GM12878 (cell line): ENCODE measurements around the gene YIF1A. TPM values are rescaled to one million over a fixed set of nuclear protein-coding genes. Genes with fewer than 3 reads are reported as not detected.

Source experiments
- BCL11A ChIP-seq: IDR thresholded peaks from 2 replicates; pipeline ENCODE4 v1.6.1; 2011; ENCODE audit warnings: low read depth, low read length
- CEBPB ChIP-seq, 2 experiments: fragments of 150-350 bp in 1 of 2; IDR thresholded peaks; 2 replicates each; pipeline ENCODE4 v1.6.1; 2012 to 2014; ENCODE audit warnings: low read depth in 2 of 2, low read length in 2 of 2, borderline replicate concordance in 1 of 2, inconsistent platforms in 1 of 2
- CHD1 ChIP-seq: IDR thresholded peaks from 2 replicates; pipeline ENCODE4 v1.6.1; 2012; ENCODE audit warnings: low read depth, low read length, improper control_type of control experiment
- CTCF ChIP-seq, 3 experiments: IDR thresholded peaks in 2 of 3; conservative IDR thresholded peaks in 1 of 3; 2 replicates each; pipeline ENCODE4 v1.5.1; 2011; ENCODE audit warnings: low read depth in 3 of 3, low read length in 3 of 3, mild to moderate bottlenecking in 3 of 3, control low read depth in 2 of 3, moderate library complexity in 2 of 3, inconsistent platforms in 1 of 3, mixed read lengths in 1 of 3; ENCODE audit not compliant: control insufficient read depth in 2 of 3, insufficient read depth in 1 of 3; ENCODE audit errors: extremely low read depth in 1 of 3
- EED ChIP-seq: sonication (generic); IDR thresholded peaks from 2 replicates; pipeline ENCODE4 v1.6.1; 2016; ENCODE audit warnings: antibody characterized with exemption, low read depth
- FOXK2 ChIP-seq: fragments of 450-650 bp; IDR thresholded peaks from 2 replicates; pipeline ENCODE4 v1.6.1; 2017; ENCODE audit warnings: mild to moderate bottlenecking, moderate library complexity
- HDGF ChIP-seq: fragments of 450-650 bp; IDR thresholded peaks from 2 replicates; pipeline ENCODE4 v1.6.1; 2016; ENCODE audit warnings: antibody characterized with exemption
- KDM1A ChIP-seq: fragments of 200-600 bp; sonication (generic); IDR thresholded peaks from 2 replicates; pipeline ENCODE4 v1.6.1; 2016; ENCODE audit warnings: borderline replicate concordance
- LARP7 ChIP-seq: fragments of 450-650 bp; IDR thresholded peaks from 2 replicates; pipeline ENCODE4 v1.6.1; 2017; ENCODE audit warnings: mild to moderate bottlenecking
- MXI1 ChIP-seq: fragments of 150-350 bp; IDR thresholded peaks from 2 replicates; pipeline ENCODE4 v1.6.1; 2011; ENCODE audit warnings: low read depth, mild to moderate bottlenecking, inconsistent platforms, low read length, improper control_type of control experiment
- MYC ChIP-seq: IDR thresholded peaks from 2 replicates; pipeline ENCODE4 v1.6.1; 2011; ENCODE audit warnings: mild to moderate bottlenecking, low read length, moderate library complexity, inconsistent platforms; ENCODE audit not compliant: insufficient read depth, insufficient replicate concordance, insufficient read length, severe bottlenecking
- NBN ChIP-seq: fragments of 450-650 bp; IDR thresholded peaks from 2 replicates; pipeline ENCODE4 v1.6.1; 2016
- NFXL1 ChIP-seq: fragments of 450-650 bp; IDR thresholded peaks from 2 replicates; pipeline ENCODE4 v1.6.1; 2017; ENCODE audit warnings: antibody characterized with exemption, mild to moderate bottlenecking, borderline replicate concordance
- NR2F1 ChIP-seq: fragments of 450-650 bp; conservative IDR thresholded peaks from 2 replicates; pipeline ENCODE4 v1.6.1; 2017; ENCODE audit warnings: mild to moderate bottlenecking
- POLR2AphosphoS2 ChIP-seq: IDR thresholded peaks from 2 replicates; pipeline ENCODE4 v1.6.1; 2011; ENCODE audit warnings: low read depth, mild to moderate bottlenecking, low read length, improper control_type of control experiment, moderate library complexity
- POLR2AphosphoS5 ChIP-seq: IDR thresholded peaks from 2 replicates; pipeline ENCODE4 v1.6.1; 2011; ENCODE audit warnings: mild to moderate bottlenecking, low read length, inconsistent platforms
- REST ChIP-seq: IDR thresholded peaks from 2 replicates; pipeline ENCODE4 v1.6.1; 2012; ENCODE audit warnings: mild to moderate bottlenecking, low read depth, low read length
- SIN3A ChIP-seq: IDR thresholded peaks from 2 replicates; pipeline ENCODE4 v1.6.1; 2012; ENCODE audit warnings: low read depth, low read length, improper control_type of control experiment
- SMAD1 ChIP-seq: fragments of 450-650 bp; IDR thresholded peaks from 2 replicates; pipeline ENCODE4 v1.6.1; 2018; ENCODE audit warnings: mild to moderate bottlenecking, low read depth; ENCODE audit not compliant: partially characterized antibody
- TCF7 ChIP-seq: IDR thresholded peaks from 2 replicates; pipeline ENCODE4 v1.6.1; 2014; ENCODE audit warnings: antibody characterized with exemption, borderline replicate concordance
- USF1 ChIP-seq: IDR thresholded peaks from 2 replicates; pipeline ENCODE4 v1.6.1; 2011; ENCODE audit warnings: borderline replicate concordance, low read depth, mild to moderate bottlenecking, moderate library complexity, mixed read lengths, low read length; ENCODE audit not compliant: insufficient read depth; ENCODE audit errors: extremely low read length
- ZNF384 ChIP-seq: IDR thresholded peaks from 2 replicates; pipeline ENCODE4 v1.6.1; 2012; ENCODE audit warnings: low read depth, mild to moderate bottlenecking, low read length, improper control_type of control experiment, borderline replicate concordance
- ZSCAN29 ChIP-seq: fragments of 450-650 bp; IDR thresholded peaks from 2 replicates; pipeline ENCODE4 v1.6.1; 2017; ENCODE audit warnings: mild to moderate bottlenecking, moderate library complexity
- polyA plus RNA-seq, 11 experiments: library from polyadenylated mRNA; depleted of rRNA in 4 of 11; unstranded in 6 of 11; stranded (reverse) in 5 of 11; fragments of >200 nt; fragmentation: Nextera tagmentation in 4 of 11; fragmentation: Illumina TruSeq in 1 of 11; extraction: Ambion mirVana in 4 of 11; extraction: Trizol in 1 of 11; gene quantifications; 1 replicate in 1 of 11; 2 replicates in 10 of 11; pipeline versions ENCODE4 v1.2.1 to v1.2.3, GENCODE V29; 2011 to 2016; ENCODE audit warnings: inconsistent platforms in 2 of 11, missing spikeins in 2 of 11, low read depth in 1 of 11
- total RNA-seq, 4 experiments: library from RNA; depleted of rRNA in 3 of 4; stranded (reverse); fragments of >200 nt in 3 of 4; fragmentation: Illumina TruSeq in 1 of 4; extraction: Trizol in 1 of 4; gene quantifications; 2 replicates each; pipeline versions ENCODE4 v1.2.1 to v1.2.3, GENCODE V29; 2013 to 2021

YIF1A gene
- total and polyA plus RNA-seq, 10 of the 15 experiments (the other 5 are each of a cell fraction or from before 2014, with no cell fraction given), result 6.6 to 128 (median 71.7) TPM

GRCh38 chr11:66311965-66312548 lies 23.1 kb upstream of the YIF1A start (continued):
- TF ChIP-seq CEBPB (IDR thresholded peaks at IDR 0.05; ENCODE audit: borderline replicate concordance in 1 of 2, low read depth in 2 of 2, low read length in 2 of 2) (no peak), REST (no peak), MYC (no peak), POLR2AphosphoS5 (no peak), POLR2AphosphoS2 (no peak), BCL11A (no peak), USF1 (no peak), HDGF (peak; percentile 99), ZNF384 (no peak), KDM1A (no peak), MXI1 (0 out of 2 replicates have a peak, but pooled peaks have one; percentile 46), NBN (peak; percentile 96), LARP7 (peak; percentile 57), SIN3A (no peak; the same call in 1 of the 2 replicates), NR2F1 (peak; percentile 54; the same call in 1 of the 2 replicates), NFXL1 (no peak), TCF7 (no peak), CHD1 (no peak), ZSCAN29 (no peak), SMAD1 (no peak), EED (no peak), FOXK2 (no peak), CTCF (IDR thresholded peaks at IDR 0.05 in 2 of 3, conservative IDR thresholded peaks at IDR 0.05 in 1 of 3; ENCODE audit: control insufficient read depth in 2 of 3, extremely low read depth in 1 of 3, insufficient read depth in 1 of 3, low read depth in 3 of 3, low read length in 3 of 3) (peak in 2 of 3 experiments; percentile 91 to 94; a peak in 4 of 6 replicates)
